Endodermal cell (in vitro differentiated cells): Measurements from ENCODE around the gene CHRNA10. TPM values are rescaled to one million over a fixed set of nuclear protein-coding genes. Genes with fewer than 3 reads are reported as not detected.
"Not testable (repeated sequence)": the region's sequence is repeated elsewhere in the genome, so short reads cannot be mapped to it uniquely, and the experiment has no call there.

ENCODE experiments used
- DNase-seq: peaks from one replicate; pipeline ENCODE4 v3.0.0-alpha.2; 2017
- H3K27ac ChIP-seq: 2 replicates; pipeline ENCODE4 v1.5.1; 2013; ENCODE audit warnings: mild to moderate bottlenecking, low read depth, low read length, moderate library complexity
- H3K27me3 ChIP-seq: 2 replicates; pipeline ENCODE4 v1.6.1; 2013; ENCODE audit warnings: mild to moderate bottlenecking, low read length, moderate library complexity; ENCODE audit not compliant: insufficient read depth, control insufficient read depth, poor library complexity, severe bottlenecking
- H3K36me3 ChIP-seq: 2 replicates; pipeline ENCODE4 v1.7.0; 2013; ENCODE audit warnings: mild to moderate bottlenecking, low read length, moderate library complexity; ENCODE audit not compliant: control insufficient read depth, insufficient read depth
- H3K4me1 ChIP-seq: one replicate; pipeline ENCODE4 v1.7.0; 2013; ENCODE audit warnings: low read length; ENCODE audit not compliant: control insufficient read depth, insufficient read depth
- H3K4me3 ChIP-seq: 2 replicates; pipeline ENCODE4 v1.5.1; 2013; ENCODE audit warnings: mild to moderate bottlenecking, low read length, moderate library complexity
- H3K9ac ChIP-seq: 2 replicates; pipeline ENCODE4 v1.6.1; 2013; ENCODE audit warnings: mild to moderate bottlenecking, low read length, moderate library complexity; ENCODE audit not compliant: poor library complexity, severe bottlenecking; ENCODE audit errors: extremely low read depth
- H3K9me3 ChIP-seq: 2 replicates; pipeline ENCODE4 v1.6.1; 2013; ENCODE audit warnings: mild to moderate bottlenecking, low read length, moderate library complexity; ENCODE audit not compliant: control insufficient read depth
- H3K27ac Mint-ChIP-seq: 2 replicates; pipeline ENCODE4 v1.8.0; 2020; ENCODE audit warnings: mixed read lengths
- H3K27me3 Mint-ChIP-seq: 2 replicates; pipeline ENCODE4 v1.8.0; 2021; ENCODE audit warnings: mild to moderate bottlenecking, mixed read lengths; ENCODE audit not compliant: insufficient read depth
- H3K36me3 Mint-ChIP-seq: 2 replicates; pipeline ENCODE4 v1.8.0; 2020; ENCODE audit warnings: low read depth, mixed read lengths
- H3K4me1 Mint-ChIP-seq: 2 replicates; pipeline ENCODE4 v1.8.0; 2020; ENCODE audit warnings: mixed read lengths
- H3K4me3 Mint-ChIP-seq: 2 replicates; pipeline ENCODE4 v1.8.0; 2020; ENCODE audit warnings: mild to moderate bottlenecking, moderate library complexity, mixed read lengths
- H3K9me3 Mint-ChIP-seq: 2 replicates; pipeline ENCODE4 v1.8.0; 2020; ENCODE audit warnings: mild to moderate bottlenecking, mixed read lengths
- WGBS, 2 experiments: methylation state at CpG; one replicate each; pipeline versions ENCODE4 v1.1.5 to v1.1.7; 2013; ENCODE audit warnings: missing lambda C conversion rate in 2 of 2, mixed read lengths in 1 of 2; ENCODE audit not compliant: insufficient coverage in 1 of 2, insufficient read length in 1 of 2; 5-methylcytosine and 5-hydroxymethylcytosine counted together
- total RNA-seq, 2 donors: library from RNA; stranded (reverse); fragmentation: NEBNext Ultra II Directional in 1 of 2; extraction: Animal tissue kit (Norgen Biotek cat#: 25700) in 1 of 2; gene quantifications; 2 replicates in 1 of 2; 3 replicates in 1 of 2; pipeline ENCODE4 v1.2.1, GENCODE V29; 2021
- TF ChIP-seq, protein P1 (sequence below): fragments of 200-600 bp; sonication (generic); conservative IDR thresholded peaks from 2 replicates; pipeline ENCODE4 v1.5.0; 2021; ENCODE audit warnings: antibody characterized with exemption, mild to moderate bottlenecking

CHRNA10 gene
- total RNA-seq, 2 donors from 2014 or later = 1.8 TPM

DNA sequence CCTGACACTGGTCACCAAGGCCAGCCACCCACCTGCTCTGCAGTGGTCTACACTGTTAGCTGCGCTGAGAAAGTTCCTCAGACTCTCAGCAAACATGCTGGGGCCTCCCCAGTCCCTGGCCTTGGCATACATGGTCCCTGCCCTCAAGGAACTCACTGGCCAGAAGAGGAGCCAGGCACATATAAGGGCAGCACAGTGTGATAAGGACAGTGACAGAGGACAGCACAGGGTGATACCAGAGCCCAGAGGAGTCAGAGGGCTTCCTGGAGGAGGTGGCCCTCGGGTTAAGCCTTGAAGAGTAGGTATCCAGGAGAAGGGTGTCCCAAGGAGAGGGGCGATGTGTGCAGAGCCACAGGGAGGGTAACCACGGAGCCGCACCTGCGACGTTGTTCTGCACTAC, 25.6 kb downstream of the CHRNA10 start:
- Mint-ChIP-seq H3K4me1 (peaks cover 18% of the 10 kb centered on the region), H3K27ac (no peak overlapping the region), H3K27me3 (peaks cover 8% of the 10 kb centered on the region), H3K4me3 (no peak overlapping the region), H3K36me3 (peaks cover 17% of the 10 kb centered on the region), H3K9me3 (peaks cover 56% of the 10 kb centered on the region)
- H3K27ac ChIP-seq = no peak overlapping the region
- peaks cover 38% of the 10 kb centered on the region for H3K9me3 ChIP-seq
- H3K36me3 ChIP-seq = no peaks in the 10 kb centered on the region
- no peaks in the 10 kb centered on the region for H3K4me1 ChIP-seq
- no peaks in the 10 kb centered on the region for H3K27me3 ChIP-seq
- no peak overlapping the region for H3K9ac ChIP-seq
- TF ChIP-seq, protein P1, sequence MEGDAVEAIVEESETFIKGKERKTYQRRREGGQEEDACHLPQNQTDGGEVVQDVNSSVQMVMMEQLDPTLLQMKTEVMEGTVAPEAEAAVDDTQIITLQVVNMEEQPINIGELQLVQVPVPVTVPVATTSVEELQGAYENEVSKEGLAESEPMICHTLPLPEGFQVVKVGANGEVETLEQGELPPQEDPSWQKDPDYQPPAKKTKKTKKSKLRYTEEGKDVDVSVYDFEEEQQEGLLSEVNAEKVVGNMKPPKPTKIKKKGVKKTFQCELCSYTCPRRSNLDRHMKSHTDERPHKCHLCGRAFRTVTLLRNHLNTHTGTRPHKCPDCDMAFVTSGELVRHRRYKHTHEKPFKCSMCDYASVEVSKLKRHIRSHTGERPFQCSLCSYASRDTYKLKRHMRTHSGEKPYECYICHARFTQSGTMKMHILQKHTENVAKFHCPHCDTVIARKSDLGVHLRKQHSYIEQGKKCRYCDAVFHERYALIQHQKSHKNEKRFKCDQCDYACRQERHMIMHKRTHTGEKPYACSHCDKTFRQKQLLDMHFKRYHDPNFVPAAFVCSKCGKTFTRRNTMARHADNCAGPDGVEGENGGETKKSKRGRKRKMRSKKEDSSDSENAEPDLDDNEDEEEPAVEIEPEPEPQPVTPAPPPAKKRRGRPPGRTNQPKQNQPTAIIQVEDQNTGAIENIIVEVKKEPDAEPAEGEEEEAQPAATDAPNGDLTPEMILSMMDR = no peak
- H3K4me3 ChIP-seq = no peak overlapping the region
- no peak for DNase-seq
- 92 to 95% methylated on average over 2 to 7 of the region's 7 CpGs for WGBS, 2 experiments

DNA sequence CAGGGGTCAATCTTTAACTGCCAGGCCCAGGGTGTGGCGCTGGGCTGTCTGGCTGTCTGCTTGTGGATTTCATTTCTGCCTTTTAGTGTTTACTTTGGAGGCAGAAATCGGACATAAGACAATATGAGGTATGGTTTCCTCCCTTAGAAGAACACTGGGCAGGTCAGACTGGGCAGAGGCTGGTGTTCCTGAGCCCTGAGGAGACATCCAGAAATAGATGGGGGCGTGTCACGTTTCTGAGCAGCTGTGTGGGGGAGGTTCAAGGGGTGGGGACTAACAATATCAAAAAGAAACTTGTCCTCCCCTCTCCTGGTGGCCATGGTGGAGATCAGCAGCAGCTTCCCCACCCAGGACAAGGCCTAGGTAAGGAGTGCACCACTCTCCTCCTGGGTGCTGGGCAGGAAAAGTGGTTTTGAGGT, 26.4 kb downstream of the CHRNA10 start, which contains the start of gene ART1:
Gene ART1, plus strand, starts transcription at position 312 of the 419 bp plus-strand sequence. CDS start 14,086 bp downstream, outside the sequence.
- no peak for DNase-seq
- TF ChIP-seq, protein P1 = no peak
- Histone ChIP-seq H3K4me3 (no peak within 1 kb of the TSS), H3K27ac (no peak within 1 kb of the TSS), H3K9me3 (peaks cover 38% of the 10 kb centered on the region), H3K27me3 (no peaks in the 10 kb centered on the region), H3K9ac (no peak within 1 kb of the TSS), H3K4me1 (no peaks in the 10 kb centered on the region), H3K36me3 (no peaks in the 10 kb centered on the region)
- H3K36me3 Mint-ChIP-seq = peaks cover 17% of the 10 kb centered on the region
- no peak within 1 kb of the TSS for H3K4me3 Mint-ChIP-seq
- H3K27ac Mint-ChIP-seq = no peak within 1 kb of the TSS
- H3K27me3 Mint-ChIP-seq = peaks cover 12% of the 10 kb centered on the region
- peaks cover 10% of the 10 kb centered on the region for H3K4me1 Mint-ChIP-seq
- peaks cover 56% of the 10 kb centered on the region for H3K9me3 Mint-ChIP-seq
- WGBS, 2 experiments = 85 to 86% methylated on average over 3 to 4 of the region's 4 CpGs

DNA sequence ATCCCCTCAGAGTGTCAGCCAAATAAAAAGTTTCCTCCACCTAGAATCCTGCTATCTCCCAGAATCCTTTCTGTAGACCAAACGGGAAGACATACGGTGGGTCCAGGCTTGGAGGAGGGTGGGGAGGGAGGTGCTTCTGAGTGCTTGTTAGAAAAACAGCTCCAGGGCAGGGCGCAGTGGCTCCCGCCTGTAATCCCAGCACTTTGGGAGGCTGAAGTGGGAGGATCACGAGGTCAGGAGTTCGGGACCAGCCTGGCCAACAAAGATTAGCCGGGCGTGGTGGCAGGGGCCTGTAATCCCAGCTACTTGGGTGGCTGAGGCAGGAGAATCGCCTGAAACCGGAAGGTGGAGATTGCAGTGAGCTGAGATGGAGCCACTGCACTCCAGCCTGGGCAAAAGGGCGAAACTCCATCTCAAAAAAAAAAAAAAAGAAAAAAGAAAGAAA, 28.1 kb downstream of the CHRNA10 start:
- not testable (repeated sequence) for H3K27ac ChIP-seq, H3K4me1 ChIP-seq, H3K4me1 Mint-ChIP-seq, H3K9ac ChIP-seq, H3K27me3 ChIP-seq, H3K36me3 ChIP-seq
- Mint-ChIP-seq H3K27me3 (peaks cover 18% of the 10 kb centered on the region), H3K27ac (peak overlapping the region; percentile 95), H3K36me3 (peaks cover 12% of the 10 kb centered on the region), H3K4me3 (peak overlapping the region; percentile 70), H3K9me3 (peaks cover 40% of the 10 kb centered on the region)
- WGBS, 2 experiments = 68 to 75% methylated on average over 9 to 11 of the region's 11 CpGs
- Histone ChIP-seq H3K9me3 (peaks cover 33% of the 10 kb centered on the region), H3K4me3 (peak overlapping the region; percentile 81)
- peak; percentile 59 for DNase-seq
